ENCODE data around the gene SCD5.
A peak's percentile ranks its signal among the peaks of the same experiment; 100 is the strongest.
"Not testable (repeated sequence)": the region's sequence is repeated elsewhere in the genome, so short reads cannot be mapped to it uniquely, and the experiment has no call there.

Gene SCD5

DNA sequence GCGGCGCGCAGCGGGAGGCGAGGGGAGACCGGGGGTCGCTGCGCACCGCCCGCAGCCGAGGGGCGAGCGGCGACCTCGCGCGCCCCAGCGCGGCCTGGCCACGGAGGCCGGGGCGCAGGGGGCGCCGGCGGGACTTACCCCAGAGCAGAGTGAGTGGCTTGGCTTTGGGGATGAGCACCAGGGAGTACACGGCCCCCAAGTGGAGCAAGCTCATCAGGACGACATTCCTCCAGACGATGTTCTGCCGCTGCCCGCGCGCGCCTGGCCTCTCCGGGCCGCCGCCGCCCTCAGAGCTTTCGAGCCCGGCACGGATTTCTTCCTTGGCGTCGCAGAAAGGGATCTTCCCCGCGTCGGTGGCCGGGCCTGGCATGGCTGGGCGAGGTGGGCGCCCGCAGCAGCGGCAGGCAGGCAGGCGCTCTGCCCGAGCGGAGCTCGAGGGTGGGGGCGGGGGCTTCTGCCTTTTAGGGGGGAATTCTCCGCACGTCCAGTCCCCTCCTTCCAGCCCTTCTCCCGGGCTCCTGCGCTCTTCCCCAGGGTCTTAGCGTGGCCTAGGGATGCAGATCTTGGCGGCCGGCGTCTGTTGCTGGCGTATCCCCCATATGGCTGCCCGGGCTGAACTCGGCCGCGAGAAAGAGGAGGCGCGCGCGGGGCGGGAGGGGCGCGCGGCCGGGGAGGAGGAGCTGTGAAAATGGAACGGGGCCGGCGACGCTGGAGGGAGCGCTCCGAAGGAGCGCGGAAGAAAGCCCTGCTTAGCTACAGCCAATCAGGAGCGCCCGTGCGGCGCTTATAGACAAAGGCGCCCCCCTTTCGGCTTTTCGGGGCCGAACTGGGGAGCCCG is at the start of gene SCD5:
Gene SCD5, minus strand, starts transcription at position 629 of the 838 bp plus-strand sequence. Its CDS starts 259 bp downstream, at position 370.
- DNase-seq (ENCODE audit: low read depth, low spot score), result no peak
- no peak within 1 kb of the TSS for H3K27ac ChIP-seq

DNA sequence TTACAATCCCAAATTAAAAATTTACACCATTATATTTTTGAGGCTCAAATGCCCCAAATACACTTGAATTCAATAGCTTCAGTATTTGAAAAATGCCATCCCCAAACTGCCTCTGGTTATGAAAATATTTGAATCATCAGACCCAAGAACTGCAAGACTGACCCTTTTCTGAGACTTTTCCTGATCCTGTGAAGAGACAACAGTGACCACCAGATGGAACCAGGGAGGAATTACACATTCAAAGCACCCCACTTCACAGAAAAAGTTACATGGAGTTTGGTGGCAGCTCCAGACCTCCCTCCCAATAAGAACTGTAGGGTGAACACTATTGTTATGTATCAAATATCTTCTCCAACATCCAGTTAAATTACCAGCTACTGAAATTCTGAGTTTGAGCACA is 44.0 kb upstream of the SCD5 start:
- H3K27ac ChIP-seq, result no peak overlapping the region

DNA sequence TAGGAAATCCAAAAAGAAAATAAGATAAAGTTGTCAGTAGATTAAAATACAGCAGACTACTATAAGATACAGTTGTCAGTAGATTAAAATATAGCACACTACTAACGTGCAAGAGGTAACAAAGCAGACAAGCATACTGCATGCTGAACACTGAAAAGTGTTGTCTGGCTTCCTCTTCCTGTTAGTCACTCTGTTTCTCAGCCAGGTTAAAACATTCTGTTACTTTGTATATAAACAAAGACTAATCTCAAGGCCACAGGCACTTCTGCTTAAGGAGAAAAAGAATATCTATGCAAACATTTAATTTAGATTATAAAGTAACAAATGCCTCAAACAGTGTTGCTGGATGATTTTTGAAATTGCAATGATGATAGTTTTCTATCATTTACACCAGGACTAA is 41.0 kb upstream of the SCD5 start:
- no peak overlapping the region for H3K27ac ChIP-seq
- DNase-seq (ENCODE audit: low read depth, low spot score), result no peak

More for the DNA sequence above, 44.0 kb upstream of the SCD5 start:
- no peak for DNase-seq (ENCODE audit: low read depth, low spot score)

DNA sequence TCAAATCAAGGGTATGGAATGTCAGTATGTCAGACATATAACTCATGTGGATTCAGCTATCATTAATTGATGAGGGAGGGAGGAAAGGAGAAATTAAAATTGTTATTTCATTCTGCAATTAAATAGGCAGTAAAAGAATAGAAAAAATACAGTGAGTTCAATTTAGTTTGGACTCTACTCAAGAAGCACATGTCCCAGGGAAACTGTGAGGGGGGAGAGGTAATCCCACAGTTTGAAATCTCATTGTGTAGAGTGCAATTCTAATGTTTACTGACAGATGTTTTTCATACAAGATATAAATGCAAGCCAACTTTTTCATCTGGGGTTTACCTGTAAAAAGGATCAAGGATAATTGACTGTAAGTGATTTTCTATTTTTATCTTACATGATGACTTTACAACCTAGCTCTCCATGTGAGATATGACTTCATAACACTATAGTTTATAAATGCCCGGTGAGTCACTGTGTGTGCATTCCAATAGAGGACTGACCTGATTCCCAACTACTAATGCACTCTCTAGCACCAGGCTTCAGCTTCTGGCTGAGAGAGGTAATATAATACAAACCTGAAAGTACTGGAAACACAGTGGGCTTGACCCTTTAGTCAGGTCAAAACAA is 35.2 kb upstream of the SCD5 start:
- DNase-seq (ENCODE audit: low read depth, low spot score), result peak; percentile 45

DNA sequence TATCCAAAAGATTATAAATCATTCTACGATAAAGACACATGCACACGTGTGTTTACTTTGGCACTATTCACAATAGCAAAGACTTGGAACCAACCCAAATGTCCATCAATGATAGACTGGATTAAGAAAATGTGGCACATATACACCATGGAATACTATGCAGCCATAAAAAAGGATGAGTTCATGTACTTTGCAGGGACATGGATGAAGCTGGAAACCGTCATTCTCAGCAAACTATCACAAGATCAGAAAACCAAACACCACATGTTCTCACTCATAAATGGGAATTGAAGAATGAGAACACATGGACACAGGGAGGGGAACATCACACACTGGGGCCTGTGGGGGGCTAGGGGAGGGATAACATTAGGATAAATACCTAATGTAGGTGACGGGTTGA is 34.5 kb upstream of the SCD5 start:
- DNase-seq (ENCODE audit: low read depth, low spot score); H3K27ac ChIP-seq: not testable (repeated sequence)

More for the DNA sequence above, 35.2 kb upstream of the SCD5 start:
- H3K27ac ChIP-seq, result peak overlapping the region; percentile 31

DNA sequence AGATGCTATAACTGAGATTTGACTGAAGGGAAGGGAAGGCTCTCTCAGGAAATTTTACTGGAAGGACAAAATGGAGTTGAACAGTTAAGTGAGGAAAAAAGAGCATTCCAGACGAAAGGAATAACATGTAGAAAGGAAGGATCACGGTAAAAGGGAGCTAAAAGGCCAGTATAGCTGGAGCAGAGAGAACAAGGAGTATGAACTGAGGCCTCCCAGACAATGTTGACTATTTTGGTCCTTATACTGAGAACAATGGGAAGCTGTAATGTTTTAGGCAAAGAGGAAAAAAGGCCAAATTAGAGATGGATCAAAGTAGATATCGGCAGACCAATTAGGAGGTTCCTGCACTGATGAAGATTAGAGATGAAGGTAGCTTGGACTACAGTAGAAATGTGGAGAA is 26.8 kb upstream of the SCD5 start:
- no peak for DNase-seq (ENCODE audit: low read depth, low spot score)
- no peak overlapping the region for H3K27ac ChIP-seq

DNA sequence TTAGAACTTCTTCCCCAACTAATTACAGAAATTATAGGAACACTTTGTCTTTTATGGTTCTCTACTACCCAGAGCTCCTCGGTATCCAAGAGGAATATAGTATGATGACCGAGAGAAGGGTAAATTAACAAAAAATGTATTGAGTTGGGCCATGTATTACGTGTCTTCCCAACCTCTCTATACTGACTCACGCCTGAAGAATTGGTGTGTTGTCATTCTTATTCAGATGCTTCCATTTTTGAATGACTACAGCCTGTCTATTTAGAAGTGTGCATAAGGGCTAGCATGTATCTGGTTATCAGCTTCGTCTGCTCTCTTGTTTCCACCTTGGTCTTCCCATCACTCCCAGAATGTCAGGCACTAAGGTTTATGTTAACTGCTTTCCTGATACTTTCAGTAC is 24.5 kb upstream of the SCD5 start:
- no peak for DNase-seq (ENCODE audit: low read depth, low spot score)
- H3K27ac ChIP-seq, result no peak overlapping the region

DNA sequence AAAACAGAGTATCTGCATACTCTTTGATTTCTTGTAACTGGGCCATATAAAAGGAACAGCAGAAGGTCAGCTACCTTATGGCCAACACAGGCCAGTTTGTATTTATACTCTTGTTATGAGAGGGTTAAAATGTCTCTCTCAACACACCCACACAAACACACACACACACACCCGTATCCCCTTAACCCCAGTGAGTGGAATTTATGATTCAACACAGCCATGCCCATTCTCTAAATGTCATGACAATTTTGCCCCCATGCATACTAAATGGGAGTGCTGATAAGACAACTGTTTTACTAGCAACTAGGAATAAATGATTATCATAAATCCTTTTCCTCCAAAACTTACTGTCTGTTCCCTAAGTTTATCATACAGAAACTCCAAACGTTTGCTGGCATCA is 22.1 kb upstream of the SCD5 start:
- no peak overlapping the region for H3K27ac ChIP-seq
- no peak for DNase-seq (ENCODE audit: low read depth, low spot score)

DNA sequence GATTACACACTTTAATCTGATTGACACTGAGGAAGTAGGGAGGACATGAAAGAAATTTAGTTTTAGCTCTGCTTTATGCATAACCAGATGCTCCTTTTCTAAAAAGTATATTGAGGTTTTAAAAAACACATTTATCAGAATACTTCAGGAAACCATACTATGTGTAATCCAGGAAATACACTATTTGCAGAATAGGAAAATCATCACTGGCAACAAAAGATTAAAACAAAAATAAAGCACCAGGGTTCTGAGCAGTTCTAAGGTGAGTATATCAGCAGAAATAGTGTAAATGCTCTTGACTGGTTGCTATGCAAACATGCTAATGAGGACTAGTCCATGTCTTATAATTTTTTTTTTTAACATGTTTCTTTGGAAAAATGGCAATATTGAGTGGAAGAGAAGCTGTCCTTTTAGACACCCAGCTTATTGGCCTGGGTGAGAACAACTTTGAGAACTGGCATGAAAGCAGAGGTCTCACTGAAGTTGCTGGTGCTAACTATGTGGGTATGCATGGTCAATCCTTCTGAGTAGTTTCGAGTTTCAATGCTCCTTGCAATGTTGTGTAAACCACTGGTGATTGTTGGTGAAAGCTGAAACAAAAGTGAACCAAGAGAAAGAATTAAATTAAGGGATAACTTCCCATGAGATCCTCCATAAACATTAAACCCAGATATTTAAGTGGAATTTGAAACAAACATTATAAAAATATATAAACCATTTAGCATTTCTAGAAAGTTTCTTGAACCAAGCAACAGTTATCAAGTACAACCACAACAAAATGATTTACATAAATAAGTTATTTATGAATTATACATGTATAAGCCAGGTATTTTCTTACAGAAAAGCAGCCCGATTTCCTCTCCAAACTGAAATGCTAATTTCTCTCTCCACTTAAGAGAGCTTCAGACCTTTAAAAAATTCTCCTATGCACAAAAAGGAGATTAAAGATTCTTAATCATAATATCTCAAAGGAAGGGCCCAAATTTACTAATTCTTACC is 20.4 kb upstream of the SCD5 start:
- DNase-seq (ENCODE audit: low read depth, low spot score), result no peak
- no peak overlapping the region for H3K27ac ChIP-seq

DNA sequence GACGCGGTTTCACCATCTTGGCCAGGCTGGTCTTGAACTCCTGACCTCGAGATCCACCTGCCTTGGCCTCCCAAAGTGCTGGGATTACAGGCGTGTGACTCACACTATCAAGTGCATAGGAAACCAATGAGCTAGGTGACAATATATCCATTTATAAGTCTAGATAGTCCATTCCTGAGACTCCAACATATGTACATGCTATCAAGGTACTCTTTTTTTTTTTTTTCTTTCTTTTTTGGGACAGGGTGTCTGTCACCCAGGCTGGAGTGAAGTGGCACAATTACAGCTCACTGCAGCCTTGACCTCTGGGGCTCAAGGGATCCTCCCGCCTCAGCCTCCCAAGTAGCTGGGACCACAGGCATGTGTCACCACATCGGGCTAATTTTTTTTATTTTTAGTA is 18.3 kb upstream of the SCD5 start:
- H3K27ac ChIP-seq; DNase-seq (ENCODE audit: low read depth, low spot score): not testable (repeated sequence)

DNA sequence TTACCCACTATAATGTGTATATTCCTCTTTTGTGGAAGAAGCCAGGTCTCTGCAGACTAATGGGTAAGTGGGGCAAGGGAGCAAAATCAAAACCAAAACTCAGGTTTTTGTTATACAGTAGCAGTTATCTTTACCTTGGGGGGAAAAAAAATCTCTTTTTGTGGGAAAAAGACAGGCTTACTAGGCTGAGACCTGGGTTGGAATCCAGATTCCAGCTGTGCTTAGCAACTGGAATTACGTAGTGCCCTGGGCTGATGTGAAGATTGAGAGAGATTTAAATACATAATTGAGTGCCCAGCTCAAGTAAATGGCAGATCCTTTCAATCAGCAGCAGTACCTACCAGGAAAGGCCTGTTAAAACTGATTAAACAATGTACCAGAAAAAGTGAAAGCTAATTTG is 15.4 kb upstream of the SCD5 start:
- no peak for DNase-seq (ENCODE audit: low read depth, low spot score)
- H3K27ac ChIP-seq, result no peak overlapping the region

DNA sequence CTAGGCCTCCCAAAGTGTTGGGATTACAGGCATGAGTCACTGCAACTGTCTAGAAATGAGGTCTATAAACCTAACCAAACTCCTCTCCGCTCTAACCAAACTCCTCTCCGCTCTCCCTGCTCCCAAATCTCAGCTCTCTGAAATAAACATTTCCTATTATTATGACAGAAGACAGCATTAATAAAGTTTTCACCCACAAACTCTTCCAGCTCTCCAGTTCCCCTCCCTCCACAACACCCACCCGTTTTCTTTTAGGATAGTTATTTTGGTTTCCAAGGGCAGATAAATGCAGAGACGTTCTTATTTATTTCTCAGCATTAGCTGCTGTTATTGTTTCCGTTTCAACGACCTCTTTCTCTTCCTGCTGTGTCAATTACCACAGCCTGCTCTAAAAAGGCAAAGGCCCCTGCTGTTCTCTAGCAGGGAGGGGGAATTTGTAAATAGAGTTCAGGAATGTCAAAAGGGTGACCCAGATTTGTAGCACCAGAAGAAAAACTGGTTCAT is 13.3 kb upstream of the SCD5 start:
- DNase-seq (ENCODE audit: low read depth, low spot score), result no peak
- no peak overlapping the region for H3K27ac ChIP-seq

DNA sequence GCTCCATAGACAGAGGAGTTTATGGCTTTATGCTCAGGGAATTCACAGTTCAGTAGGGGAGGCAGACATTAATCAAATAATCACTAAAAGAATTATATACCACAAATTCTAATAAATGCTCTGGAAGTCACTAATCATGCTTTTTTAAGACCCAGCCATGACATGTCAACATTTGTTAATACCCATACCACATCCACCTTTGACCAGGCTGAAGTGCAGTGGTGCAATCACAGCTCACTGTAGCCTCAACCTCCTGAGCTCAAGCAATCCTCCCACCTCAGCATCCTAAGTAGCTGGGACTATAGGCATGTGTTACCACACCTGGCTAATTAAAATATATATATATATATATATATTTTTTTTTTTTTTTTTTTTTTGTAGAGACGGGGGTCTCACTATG is 12.8 kb upstream of the SCD5 start:
- no peak overlapping the region for H3K27ac ChIP-seq

DNA sequence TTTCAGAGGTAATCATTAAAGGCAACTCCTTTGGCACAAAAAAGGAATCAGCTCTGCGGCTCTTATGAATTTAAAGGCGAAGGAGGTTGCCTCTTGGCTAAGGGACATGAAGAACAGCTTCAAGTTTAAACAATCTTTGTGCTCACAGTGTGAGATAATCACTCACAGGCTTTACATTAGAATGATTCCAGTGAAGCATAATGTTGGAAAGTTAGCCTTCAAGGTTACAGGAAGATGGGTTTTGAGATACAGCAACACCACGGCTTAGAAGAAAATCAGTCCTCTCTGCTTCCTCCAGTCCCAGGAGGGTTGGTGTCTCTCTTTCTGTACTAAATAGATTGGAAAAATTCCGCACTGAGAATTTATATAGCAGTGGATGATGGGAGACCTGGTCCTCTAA is 11.6 kb upstream of the SCD5 start:
- no peak for DNase-seq (ENCODE audit: low read depth, low spot score)
- H3K27ac ChIP-seq, result no peak overlapping the region

More for the DNA sequence above, 12.8 kb upstream of the SCD5 start:
- no peak for DNase-seq (ENCODE audit: low read depth, low spot score)

DNA sequence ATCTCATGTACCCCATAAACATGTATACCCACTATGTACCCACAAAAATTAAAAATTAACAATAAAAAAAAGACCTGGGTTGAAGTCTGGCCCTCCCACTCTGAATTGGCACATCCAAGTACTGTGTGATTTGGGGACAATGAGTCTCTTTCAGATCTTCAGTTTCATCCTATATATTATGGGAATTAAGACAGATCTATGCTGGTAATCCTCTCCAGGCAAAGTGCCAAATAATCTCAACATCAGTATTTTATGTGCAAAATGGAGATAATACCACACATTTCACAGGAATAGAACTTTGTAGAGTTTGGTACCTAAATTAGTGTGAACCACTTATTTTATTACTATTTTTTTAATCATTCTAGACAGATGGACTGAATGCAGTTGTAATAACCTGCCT is 11.0 kb upstream of the SCD5 start:
- H3K27ac ChIP-seq, result no peak overlapping the region
- DNase-seq (ENCODE audit: low read depth, low spot score), result no peak

DNA sequence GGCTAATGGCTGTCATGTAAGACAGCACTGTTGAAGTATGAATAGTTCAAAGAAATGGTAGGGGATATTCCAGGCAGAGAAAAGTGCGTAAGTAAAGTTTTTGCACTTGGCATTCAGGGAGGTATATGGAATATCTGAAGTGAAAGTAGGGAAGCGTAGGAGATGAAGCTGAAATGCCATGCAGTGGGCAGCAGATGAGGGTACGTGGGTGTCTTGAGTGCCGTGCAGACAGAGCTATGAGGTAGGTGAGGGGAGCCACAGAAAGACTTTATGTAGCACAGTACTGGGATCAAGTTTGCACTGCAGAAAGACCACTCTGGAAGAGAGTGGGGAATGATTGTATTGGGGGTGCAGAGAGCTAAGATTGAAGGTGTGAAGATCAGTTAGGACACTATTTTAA is 5.2 kb upstream of the SCD5 start:
- DNase-seq (ENCODE audit: low read depth, low spot score), result no peak
- no peak overlapping the region for H3K27ac ChIP-seq

DNA sequence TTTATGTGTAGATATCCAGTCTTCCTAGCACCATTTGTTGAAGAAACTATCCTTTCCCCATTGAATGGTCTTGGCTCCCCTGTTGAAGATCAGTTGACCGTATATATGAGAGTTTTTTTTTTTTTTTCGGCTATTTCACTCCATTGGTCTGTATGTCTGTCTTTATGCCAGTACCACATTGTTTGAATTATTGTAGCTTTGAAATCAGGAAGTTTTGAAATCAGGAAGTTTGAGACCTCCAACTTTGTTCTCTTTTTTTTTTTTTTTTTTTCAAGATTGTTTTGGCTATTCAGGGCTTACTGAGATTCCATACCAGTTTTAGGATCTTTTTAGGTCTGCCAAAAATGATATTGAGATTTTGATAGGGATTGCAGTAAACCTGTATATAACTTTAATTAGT is 4.3 kb upstream of the SCD5 start:
- H3K27ac ChIP-seq, result no peak overlapping the region
- no peak for DNase-seq (ENCODE audit: low read depth, low spot score)

DNA sequence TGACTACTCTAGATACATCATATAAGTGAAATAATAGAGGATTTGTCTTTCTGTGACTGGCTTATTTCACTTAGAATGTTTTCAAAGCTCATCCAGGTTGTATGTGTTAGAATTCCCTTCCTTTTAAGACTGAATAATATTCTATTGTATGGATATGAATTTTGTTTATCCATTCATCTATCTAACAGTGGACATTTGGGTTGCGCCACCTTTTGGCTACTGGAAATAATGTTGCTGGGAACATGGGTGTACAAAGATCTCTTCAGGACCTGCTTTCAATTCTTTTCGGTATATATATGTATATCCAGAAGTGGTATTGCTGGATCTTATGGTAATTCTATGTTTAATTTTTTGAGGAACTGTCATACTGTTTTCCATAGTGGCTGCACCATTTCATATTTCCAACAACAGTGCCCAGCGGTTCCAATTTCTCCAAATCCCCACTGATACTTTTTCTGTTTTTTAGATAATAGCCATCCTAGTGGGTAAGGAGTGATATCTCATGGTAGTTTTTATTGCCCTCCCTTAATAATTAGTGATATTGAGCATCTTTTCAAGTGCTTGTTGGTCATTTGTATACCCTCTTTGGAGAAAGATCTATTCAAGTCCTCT is 3.4 kb upstream of the SCD5 start:
- H3K27ac ChIP-seq, result no peak overlapping the region
- DNase-seq (ENCODE audit: low read depth, low spot score), result no peak

DNA sequence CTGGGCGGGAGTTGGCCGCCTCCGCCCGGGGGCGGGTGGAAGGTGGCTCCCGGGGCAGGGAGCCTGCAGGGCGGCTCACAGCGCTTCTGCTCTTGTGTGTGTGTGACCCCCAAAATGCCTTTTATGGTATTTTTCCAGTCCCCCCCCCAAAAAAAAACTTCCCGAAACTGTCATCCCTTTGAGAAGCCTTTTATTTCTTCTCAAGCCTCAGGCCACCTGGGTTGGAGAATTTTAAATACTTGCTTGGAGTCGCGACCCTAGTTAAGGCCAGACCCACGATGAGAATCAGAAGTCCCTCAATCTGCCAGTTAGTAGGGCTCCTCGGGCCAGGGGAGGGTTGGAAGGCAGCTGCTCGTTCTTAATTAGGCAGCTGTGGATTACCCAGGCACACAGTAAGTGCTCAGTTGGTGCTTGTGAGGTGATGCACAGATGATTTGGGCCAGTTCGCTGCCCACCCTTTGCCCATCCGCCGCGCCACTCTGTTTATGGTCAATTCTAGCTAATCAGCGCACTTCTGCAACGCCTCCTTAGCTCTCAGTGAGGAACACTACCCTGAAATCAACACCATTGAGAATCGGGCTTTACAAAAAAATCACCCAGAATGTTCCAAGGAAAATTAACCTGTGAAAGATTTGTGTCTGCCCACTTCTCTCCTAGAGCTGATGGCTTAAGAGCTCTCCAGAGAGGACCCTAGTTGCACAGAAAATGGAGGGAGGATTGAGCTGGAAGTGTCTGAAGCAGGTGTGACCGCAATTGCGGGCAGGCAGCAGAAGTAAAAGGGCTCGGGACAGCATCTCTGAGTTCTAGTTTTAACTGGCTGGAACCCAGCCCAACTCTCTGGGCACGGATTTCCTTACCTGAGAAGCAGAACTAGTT is 648 bp upstream of the SCD5 start:
- no peak overlapping the region for H3K27ac ChIP-seq
- no peak for DNase-seq (ENCODE audit: low read depth, low spot score)

Data from epithelial cell of prostate (primary cell).